HK-2 (cell line): Measurements from ENCODE around the gene PLEKHA5.
"Not testable (repeated sequence)": the region's sequence is repeated elsewhere in the genome, so short reads cannot be mapped to it uniquely, and the experiment has no call there.

ENCODE experiments used
- DNase-seq: peaks from one replicate; pipeline ENCODE4 v3.0.0-alpha.2; 2018; ENCODE audit not compliant: unreplicated experiment

Gene PLEKHA5

DNA sequence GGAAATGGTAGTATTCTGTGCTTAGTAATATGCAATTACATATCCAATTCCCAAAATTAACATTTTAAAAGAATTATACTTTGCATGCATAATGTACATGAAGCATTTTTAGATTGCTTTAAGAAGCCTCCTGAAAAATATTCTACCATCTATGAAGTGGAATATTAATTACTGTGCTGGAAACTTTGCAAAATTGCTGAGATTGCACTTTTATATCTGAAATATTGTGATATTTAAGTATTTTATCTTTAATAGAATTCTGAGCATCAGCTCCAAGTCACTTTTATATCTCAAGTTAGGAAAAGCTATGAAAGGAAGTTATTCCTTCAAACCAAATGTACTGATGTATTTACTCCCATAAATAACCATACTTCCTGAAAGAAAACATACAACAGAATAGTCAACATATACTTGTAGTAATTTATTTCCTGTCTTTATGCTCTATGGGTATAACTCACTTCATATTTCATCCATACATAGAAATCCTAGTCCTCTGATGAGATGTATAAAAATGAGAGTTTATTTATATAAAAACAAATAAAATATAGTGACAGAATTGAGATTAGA is 152.7 kb downstream of the PLEKHA5 start:
- no peak for DNase-seq

DNA sequence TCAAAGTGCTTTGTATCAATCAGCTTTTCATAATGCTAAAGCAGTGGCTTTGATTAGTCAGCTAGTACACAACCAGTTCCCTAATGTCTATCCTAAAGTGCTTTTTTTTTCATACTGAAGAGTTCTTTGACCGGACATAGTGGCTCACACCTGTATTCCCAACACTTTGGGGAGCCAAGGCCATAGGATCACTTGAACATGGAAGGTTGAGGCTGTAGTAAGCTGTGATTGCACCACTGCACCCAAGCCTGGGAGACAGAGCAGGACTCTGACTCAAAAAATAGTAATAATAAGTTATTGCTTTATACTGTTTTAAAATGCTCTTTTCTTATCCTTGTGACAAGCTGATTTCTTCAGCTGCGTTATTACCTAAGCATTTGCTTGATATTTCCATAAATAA is 155.1 kb downstream of the PLEKHA5 start:
- DNase-seq, result no peak

DNA sequence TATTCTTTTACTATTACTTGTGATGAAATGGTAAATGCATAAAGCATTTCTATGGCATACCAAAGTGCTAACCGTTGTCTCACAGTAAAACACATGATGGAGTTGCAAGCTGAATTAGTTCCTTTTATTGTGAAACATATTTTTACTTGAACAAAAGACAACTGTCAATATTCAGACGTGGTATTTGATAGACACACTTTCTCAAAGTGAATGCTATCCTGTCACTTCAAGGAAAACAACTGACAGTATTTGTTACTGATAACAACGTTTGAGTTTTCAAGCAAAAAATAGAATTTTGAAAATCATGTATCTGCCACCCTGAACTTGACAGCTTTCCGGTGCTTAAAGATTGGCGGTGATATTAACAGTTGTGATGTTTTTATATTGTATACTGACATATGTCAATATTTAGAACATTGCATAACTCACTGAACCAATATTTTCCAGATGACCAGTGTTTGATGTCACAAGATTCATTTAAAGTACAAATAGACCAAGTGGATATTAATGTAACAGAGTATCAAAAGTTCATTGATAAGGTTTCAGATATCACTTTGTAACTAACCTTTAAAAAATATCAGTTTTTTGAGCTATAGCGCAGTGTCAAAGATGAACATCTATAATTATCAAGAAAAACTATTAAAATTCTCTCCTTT is 156.4 kb downstream of the PLEKHA5 start:
- no peak for DNase-seq

GRCh38 chr12:19287302-19287701 is 157.8 kb downstream of the PLEKHA5 start:
- no peak for DNase-seq

- DNase-seq, result no peak
These were observed 158.6 kb downstream of the PLEKHA5 start for GRCh38 chr12:19288161-19288560.

GRCh38 chr12:19288603-19289244 is 159.2 kb downstream of the PLEKHA5 start:
- no peak for DNase-seq

GRCh38 chr12:19298836-19299605 is 169.5 kb downstream of the PLEKHA5 start:
- DNase-seq, result no peak

GRCh38 chr12:19299765-19300164 is 170.2 kb downstream of the PLEKHA5 start:
- DNase-seq, result no peak

- DNase-seq, result no peak
These were observed 171.7 kb downstream of the PLEKHA5 start for GRCh38 chr12:19301223-19301622.

- no peak for DNase-seq
These were observed 172.2 kb downstream of the PLEKHA5 start for GRCh38 chr12:19301688-19302087.

DNA sequence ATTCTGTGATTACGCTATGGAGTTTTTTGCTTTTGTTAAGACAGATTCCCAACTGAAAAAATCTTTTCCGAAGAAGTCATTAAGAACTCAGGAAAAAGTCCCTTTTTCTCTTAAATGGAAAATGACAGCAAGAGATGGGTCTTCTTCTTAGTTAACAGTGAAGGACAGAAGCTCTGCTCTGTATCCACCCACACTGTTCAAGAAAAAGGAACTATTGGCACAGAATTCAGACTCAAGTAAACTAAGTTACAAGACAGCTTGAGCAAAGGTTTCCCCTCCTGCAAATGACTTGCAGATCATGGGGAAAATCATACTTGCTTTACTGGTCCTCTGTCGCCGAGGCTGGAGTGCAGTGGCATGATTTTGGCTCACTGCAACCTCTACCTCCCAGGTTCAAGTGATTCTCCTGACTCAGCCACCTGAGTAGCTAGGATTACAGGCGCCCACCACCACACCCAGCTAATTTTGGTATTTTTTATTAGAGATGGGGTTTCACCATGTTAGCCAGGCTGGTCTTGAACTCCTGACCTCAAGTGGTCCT is 172.6 kb downstream of the PLEKHA5 start:
- DNase-seq, result no peak

DNA sequence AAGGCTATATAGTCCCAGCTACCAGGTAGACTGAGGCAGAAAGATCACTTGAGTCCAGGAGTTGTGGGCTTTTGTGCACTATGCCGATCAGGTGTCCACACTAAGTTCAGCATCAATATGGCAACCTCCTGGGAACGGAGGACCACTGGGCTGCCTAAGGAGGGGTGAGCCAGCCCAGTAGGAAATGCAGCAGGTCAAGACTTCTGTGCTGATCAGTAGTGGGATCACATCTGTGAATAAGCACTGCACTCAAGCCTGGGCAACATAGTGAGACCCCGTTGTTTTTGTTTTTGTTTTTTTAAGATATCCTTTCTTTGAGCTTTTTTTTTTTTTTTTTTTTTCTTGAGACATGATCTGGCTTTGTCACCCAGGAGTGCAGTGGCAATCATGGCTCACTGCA is 174.0 kb downstream of the PLEKHA5 start:
- DNase-seq, result no peak

GRCh38 chr12:19304149-19304750 is 174.7 kb downstream of the PLEKHA5 start:
- no peak for DNase-seq

- not testable (repeated sequence) for DNase-seq
These were observed 176.1 kb downstream of the PLEKHA5 start for GRCh38 chr12:19305621-19306020.

DNA sequence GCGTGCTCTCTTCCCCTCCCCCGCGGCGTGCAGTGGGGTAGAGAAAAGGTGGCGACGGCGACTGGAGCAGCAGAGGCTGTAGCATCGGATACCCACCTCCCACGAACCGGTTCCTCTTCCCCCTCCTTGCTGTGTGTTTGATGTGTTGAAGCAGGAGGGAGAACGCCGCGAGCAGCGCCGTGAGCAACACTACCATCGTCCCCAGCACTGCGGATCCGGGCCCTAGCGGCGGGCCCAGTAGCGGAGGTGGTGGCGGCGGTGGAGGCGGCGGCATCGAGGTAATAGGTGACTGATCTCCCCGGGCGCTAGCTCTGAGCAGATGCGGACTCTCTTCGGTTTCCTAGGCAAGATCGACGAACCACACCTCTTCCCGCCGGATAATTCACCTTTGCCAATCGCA is 176.8 kb downstream of the PLEKHA5 start:
- DNase-seq, result no peak

- no peak for DNase-seq
These were observed 177.9 kb downstream of the PLEKHA5 start for GRCh38 chr12:19307451-19307850.

GRCh38 chr12:19311165-19311564 is 181.6 kb downstream of the PLEKHA5 start:
- no peak for DNase-seq

DNA sequence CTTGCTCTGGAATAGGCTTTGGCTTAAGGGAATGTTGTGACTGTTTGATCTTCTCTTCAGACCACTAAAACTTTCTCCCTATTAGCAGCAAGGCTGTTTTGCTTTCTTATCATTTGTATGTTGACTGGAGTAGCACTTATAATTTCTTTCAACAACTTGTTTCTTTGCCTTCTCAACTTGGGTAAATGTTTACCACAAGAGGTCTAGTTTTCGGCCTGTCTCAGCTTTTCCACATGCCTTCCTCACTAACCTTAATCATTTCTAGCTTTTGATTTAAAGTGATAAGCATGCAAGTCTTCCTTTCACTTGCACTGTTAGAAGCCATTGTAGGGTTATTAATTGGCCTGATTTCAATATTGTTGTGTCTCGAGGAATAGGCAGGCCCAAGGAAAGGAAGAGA is 183.1 kb downstream of the PLEKHA5 start:
- no peak for DNase-seq

GRCh38 chr12:19316425-19316824 is 186.9 kb downstream of the PLEKHA5 start:
- no peak for DNase-seq

DNA sequence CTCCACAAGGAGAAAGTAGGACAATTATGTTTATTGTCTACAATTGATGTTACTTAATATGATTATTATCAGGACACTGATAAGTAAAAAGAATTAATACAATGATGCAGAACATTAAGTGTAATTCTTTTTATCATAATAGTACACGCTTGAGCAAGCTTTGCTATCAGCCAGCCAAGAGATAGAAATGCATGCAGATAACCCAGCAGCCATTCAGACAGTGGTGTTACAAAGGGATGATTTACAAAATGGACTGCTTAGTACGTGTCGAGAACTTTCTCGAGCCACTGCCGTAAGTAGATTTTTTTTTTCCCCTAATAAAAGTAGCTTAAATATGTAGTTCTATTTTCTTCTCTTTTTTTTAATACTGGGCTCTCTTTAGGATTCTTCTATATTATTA is 192.8 kb downstream of the PLEKHA5 start:
- no peak for DNase-seq

- DNase-seq, result no peak
These were observed 194.3 kb downstream of the PLEKHA5 start for GRCh38 chr12:19323805-19324204.

- DNase-seq, result no peak
These were observed 196.6 kb downstream of the PLEKHA5 start for GRCh38 chr12:19326102-19326501.
